Memory B cell (primary cell): ENCODE measurements around the gene UNC13C.

Experiments
- ATAC-seq: fragments of 150-1000 bp; cut with Tn5 transposase; 2 replicates; pipeline ENCODE4 v1.10.0; 2021; ENCODE audit warnings: low read depth, mild to moderate bottlenecking, moderate library complexity
- DNase-seq, 2 donors: peaks; one replicate each; pipeline ENCODE4 v3.0.0; 2022; ENCODE audit warnings: low spot score in 2 of 2
- H3K27ac Mint-ChIP-seq: one replicate; pipeline ENCODE4 v1.8.0; 2022; ENCODE audit warnings: mild to moderate bottlenecking, moderate library complexity, mixed read lengths
- H3K27me3 Mint-ChIP-seq: one replicate; pipeline ENCODE4 v1.8.0; 2022; ENCODE audit warnings: mixed read lengths
- H3K36me3 Mint-ChIP-seq: one replicate; pipeline ENCODE4 v1.8.0; 2022; ENCODE audit warnings: mild to moderate bottlenecking, mixed read lengths
- H3K4me1 Mint-ChIP-seq: one replicate; pipeline ENCODE4 v1.8.0; 2022; ENCODE audit warnings: mixed read lengths
- H3K4me3 Mint-ChIP-seq: one replicate; pipeline ENCODE4 v1.8.0; 2022; ENCODE audit warnings: mild to moderate bottlenecking, moderate library complexity, mixed read lengths
- H3K9me3 Mint-ChIP-seq: one replicate; pipeline ENCODE4 v1.8.0; 2022; ENCODE audit warnings: mixed read lengths

Gene UNC13C

DNA sequence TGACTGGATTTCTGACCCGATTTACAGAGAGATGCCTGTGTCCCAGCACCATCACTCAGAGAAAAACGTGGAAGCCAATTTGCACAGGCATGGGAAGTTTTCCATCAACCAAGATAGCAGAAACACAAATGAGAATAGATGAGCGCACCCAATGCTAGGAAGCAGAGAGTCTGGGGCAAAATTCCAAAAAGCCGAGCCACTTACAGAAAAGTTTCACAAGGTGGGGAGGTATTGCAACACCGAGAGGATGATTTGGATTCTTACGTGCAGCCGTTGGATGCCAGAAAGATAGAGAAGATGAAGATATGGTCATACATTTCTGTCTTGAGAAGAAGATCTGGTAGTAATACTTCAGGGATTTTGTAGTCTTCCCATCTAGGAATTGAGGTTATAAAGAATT, 57.4 kb downstream of the UNC13C start:
- no peak overlapping the region for H3K4me3 Mint-ChIP-seq

DNA sequence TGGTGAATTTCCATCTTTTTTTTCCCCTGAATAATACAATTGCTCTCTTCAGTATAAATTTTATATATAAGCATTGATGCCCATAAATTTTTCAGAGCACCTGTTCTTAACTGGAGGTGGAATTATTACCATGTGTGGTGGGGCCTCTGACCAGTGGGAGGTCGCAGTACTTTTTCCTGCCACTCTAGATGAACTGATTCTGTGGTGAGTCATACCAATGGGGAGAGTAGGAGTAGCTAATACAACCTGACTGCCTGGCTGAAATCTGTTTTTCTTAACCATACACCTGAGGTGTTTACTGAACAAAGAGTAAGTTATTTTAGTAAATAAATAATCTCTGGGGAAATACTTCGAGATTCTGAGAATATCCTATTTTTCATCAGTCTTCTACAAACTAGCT, 67.2 kb downstream of the UNC13C start:
- no peaks in the 10 kb centered on the region for H3K36me3 Mint-ChIP-seq
- DNase-seq = no peak
- no peaks in the 10 kb centered on the region for H3K4me1 Mint-ChIP-seq
- peaks cover 5% of the 10 kb centered on the region for H3K9me3 Mint-ChIP-seq
- no peak overlapping the region for H3K27ac Mint-ChIP-seq
- H3K4me3 Mint-ChIP-seq = no peak overlapping the region
- ATAC-seq = no peak
- H3K27me3 Mint-ChIP-seq = no peaks in the 10 kb centered on the region

More for the DNA sequence above, 57.4 kb downstream of the UNC13C start:
- Mint-ChIP-seq H3K27ac (no peak overlapping the region), H3K9me3 (peaks cover 3% of the 10 kb centered on the region), H3K27me3 (peaks cover 3% of the 10 kb centered on the region), H3K4me1 (no peaks in the 10 kb centered on the region), H3K36me3 (no peaks in the 10 kb centered on the region)
- DNase-seq = no peak
- ATAC-seq = no peak

GRCh38 chr15:54046093-54046492, 67.9 kb downstream of the UNC13C start:
- H3K9me3 Mint-ChIP-seq = peaks cover 5% of the 10 kb centered on the region
- ATAC-seq = no peak
- H3K4me1 Mint-ChIP-seq = no peaks in the 10 kb centered on the region
- no peaks in the 10 kb centered on the region for H3K27me3 Mint-ChIP-seq
- H3K27ac Mint-ChIP-seq = no peak overlapping the region
- DNase-seq = no peak
- no peak overlapping the region for H3K4me3 Mint-ChIP-seq
- H3K36me3 Mint-ChIP-seq = no peaks in the 10 kb centered on the region

DNA sequence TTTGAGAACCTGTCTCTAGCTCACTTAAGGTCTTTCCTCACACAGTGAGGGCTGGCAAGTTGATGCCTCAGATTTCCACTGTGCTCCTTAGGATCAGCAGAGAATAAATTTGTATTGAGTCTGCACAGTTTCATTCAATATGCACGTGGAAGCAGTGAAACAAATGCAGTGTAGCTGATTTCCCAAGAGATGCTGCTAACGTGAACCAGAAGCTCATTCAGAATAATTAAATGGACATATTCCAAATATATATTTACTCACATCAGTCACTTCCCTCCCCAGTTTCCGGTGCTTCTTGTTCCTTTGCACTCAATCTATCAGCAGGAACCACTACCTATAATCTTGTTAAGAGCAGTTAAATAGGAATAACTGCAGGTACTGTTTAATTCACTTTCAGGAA, 86.1 kb downstream of the UNC13C start:
- DNase-seq = no peak
- Mint-ChIP-seq H3K4me1 (no peaks in the 10 kb centered on the region), H3K36me3 (no peaks in the 10 kb centered on the region), H3K4me3 (no peak overlapping the region), H3K27ac (no peak overlapping the region), H3K27me3 (no peaks in the 10 kb centered on the region), H3K9me3 (peaks cover 10% of the 10 kb centered on the region)
- no peak for ATAC-seq

- Mint-ChIP-seq H3K4me1 (no peaks in the 10 kb centered on the region), H3K4me3 (no peak overlapping the region), H3K36me3 (no peaks in the 10 kb centered on the region), H3K27me3 (no peaks in the 10 kb centered on the region), H3K27ac (no peak overlapping the region), H3K9me3 (peaks cover 9% of the 10 kb centered on the region)
- no peak for ATAC-seq
- DNase-seq = no peak
These were observed 88.2 kb downstream of the UNC13C start for GRCh38 chr15:54066403-54066802.

GRCh38 chr15:54082836-54083492, 104.7 kb downstream of the UNC13C start:
- H3K4me3 Mint-ChIP-seq = no peak overlapping the region
- no peaks in the 10 kb centered on the region for H3K36me3 Mint-ChIP-seq
- no peaks in the 10 kb centered on the region for H3K9me3 Mint-ChIP-seq
- peaks cover 2% of the 10 kb centered on the region for H3K4me1 Mint-ChIP-seq
- H3K27me3 Mint-ChIP-seq = peaks cover 2% of the 10 kb centered on the region
- H3K27ac Mint-ChIP-seq = no peak overlapping the region
- no peak for ATAC-seq
- peak in 1 of 2 donors; percentile 4 for DNase-seq

DNA sequence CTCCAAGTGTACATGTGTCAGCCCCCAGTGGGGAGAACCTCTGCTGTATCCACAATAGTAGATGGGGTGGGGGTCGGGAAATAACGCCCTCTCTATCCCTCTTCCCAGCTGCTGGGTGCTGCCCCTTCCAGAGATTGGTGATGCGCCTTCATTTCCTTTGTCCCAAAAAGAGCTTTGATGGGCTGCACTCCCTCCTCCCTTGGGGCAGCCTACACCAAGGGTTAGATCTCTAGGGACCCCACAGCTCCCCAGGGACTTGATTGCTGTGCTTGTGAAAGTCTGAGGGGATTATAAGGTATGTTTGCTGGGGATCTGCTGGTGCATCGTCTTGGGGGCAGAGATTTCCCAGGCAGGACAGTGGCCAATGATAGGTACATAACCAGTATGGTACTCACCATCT, 105.3 kb downstream of the UNC13C start:
- Mint-ChIP-seq H3K27me3 (peaks cover 2% of the 10 kb centered on the region), H3K27ac (no peak overlapping the region), H3K9me3 (no peaks in the 10 kb centered on the region), H3K4me3 (no peak overlapping the region), H3K36me3 (no peaks in the 10 kb centered on the region), H3K4me1 (peaks cover 2% of the 10 kb centered on the region)
- ATAC-seq (no peak), DNase-seq (no peak)

DNA sequence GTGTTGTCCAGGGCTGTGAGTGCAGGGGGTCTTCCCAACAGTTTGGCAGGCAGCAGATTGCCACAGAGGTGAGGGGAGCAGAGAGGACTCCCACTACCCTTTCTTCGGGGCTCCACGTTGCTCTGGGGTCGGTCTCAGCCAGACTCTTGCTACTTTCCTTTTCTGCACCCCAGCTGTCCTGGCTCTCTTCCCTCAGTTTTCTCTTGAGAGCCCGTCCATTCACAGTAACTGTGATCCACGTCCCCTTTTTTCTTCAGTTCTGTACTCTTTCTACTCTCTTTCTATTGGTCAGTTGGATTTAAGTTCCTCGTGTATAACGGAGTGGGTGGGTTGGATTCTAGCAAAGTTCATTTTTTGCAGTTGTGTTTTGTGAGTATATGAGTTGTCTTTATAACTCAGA, 105.8 kb downstream of the UNC13C start:
- Mint-ChIP-seq H3K36me3 (no peaks in the 10 kb centered on the region), H3K4me3 (no peak overlapping the region), H3K9me3 (no peaks in the 10 kb centered on the region), H3K27ac (no peak overlapping the region), H3K4me1 (peaks cover 2% of the 10 kb centered on the region), H3K27me3 (peaks cover 2% of the 10 kb centered on the region)
- ATAC-seq (no peak), DNase-seq (no peak)

GRCh38 chr15:54088837-54089236, 110.6 kb downstream of the UNC13C start:
- no peak overlapping the region for H3K27ac Mint-ChIP-seq
- no peaks in the 10 kb centered on the region for H3K36me3 Mint-ChIP-seq
- no peaks in the 10 kb centered on the region for H3K9me3 Mint-ChIP-seq
- H3K27me3 Mint-ChIP-seq = peaks cover 2% of the 10 kb centered on the region
- DNase-seq = no peak
- H3K4me3 Mint-ChIP-seq = no peak overlapping the region
- no peak for ATAC-seq
- H3K4me1 Mint-ChIP-seq = peaks cover 2% of the 10 kb centered on the region

DNA sequence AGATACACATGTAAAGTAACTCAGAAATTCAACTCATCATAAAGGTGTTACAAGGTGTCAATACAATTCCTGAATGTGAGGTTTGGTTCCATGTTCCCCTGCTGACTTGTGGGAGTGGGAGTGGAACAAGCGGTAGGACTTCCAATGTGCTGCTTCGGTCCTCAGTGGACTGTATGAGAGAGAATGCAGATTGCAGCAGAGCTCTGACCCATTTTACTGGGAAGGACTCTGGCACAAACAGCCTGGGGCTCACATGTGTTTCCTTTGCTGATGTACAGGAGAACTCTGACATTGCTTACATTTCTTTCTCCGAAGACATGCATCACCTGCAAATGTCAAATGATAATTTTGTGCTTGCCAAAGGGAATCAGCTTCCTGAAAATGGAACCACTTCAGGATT, 111.5 kb downstream of the UNC13C start:
- no peak overlapping the region for H3K4me3 Mint-ChIP-seq
- H3K36me3 Mint-ChIP-seq = no peaks in the 10 kb centered on the region
- H3K27me3 Mint-ChIP-seq = no peaks in the 10 kb centered on the region
- H3K9me3 Mint-ChIP-seq = no peaks in the 10 kb centered on the region
- DNase-seq = no peak
- no peak overlapping the region for H3K27ac Mint-ChIP-seq
- ATAC-seq = no peak
- no peaks in the 10 kb centered on the region for H3K4me1 Mint-ChIP-seq

GRCh38 chr15:54091651-54092050, 113.4 kb downstream of the UNC13C start:
- Mint-ChIP-seq H3K27ac (no peak overlapping the region), H3K36me3 (no peaks in the 10 kb centered on the region), H3K4me3 (no peak overlapping the region), H3K27me3 (no peaks in the 10 kb centered on the region), H3K9me3 (no peaks in the 10 kb centered on the region), H3K4me1 (no peaks in the 10 kb centered on the region)
- no peak for ATAC-seq
- no peak for DNase-seq

DNA sequence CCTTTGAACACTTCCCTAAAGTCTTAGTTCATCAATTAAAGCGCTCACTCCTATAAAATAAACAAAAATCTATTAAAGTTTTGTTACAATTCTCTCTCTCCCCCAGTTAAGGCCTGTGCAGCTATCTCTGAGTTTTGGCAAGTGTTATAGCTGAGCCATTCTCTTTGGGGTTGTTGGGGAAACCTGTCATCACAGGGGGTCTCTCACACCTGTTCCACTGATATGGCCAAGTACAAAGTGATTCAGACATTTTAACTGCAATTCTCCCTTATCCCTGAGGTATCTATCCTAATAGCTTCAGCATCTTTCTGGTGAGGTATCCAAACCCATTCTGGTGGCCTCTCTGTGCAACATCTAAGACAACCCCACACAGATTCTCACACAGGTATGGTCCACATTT, 116.4 kb downstream of the UNC13C start:
- Mint-ChIP-seq H3K4me1 (no peaks in the 10 kb centered on the region), H3K9me3 (no peaks in the 10 kb centered on the region)
- ATAC-seq = no peak

GRCh38 chr15:54097019-54097418, 118.8 kb downstream of the UNC13C start:
- ATAC-seq = no peak
- H3K4me3 Mint-ChIP-seq = no peak overlapping the region
- no peak overlapping the region for H3K27ac Mint-ChIP-seq
- H3K9me3 Mint-ChIP-seq = no peaks in the 10 kb centered on the region
- no peaks in the 10 kb centered on the region for H3K27me3 Mint-ChIP-seq
- no peak for DNase-seq
- no peaks in the 10 kb centered on the region for H3K4me1 Mint-ChIP-seq
- H3K36me3 Mint-ChIP-seq = no peaks in the 10 kb centered on the region

More for the DNA sequence above, 116.4 kb downstream of the UNC13C start:
- Mint-ChIP-seq H3K4me3 (no peak overlapping the region), H3K36me3 (no peaks in the 10 kb centered on the region), H3K27me3 (no peaks in the 10 kb centered on the region), H3K27ac (no peak overlapping the region)
- DNase-seq = no peak

GRCh38 chr15:54099010-54099409, 120.8 kb downstream of the UNC13C start:
- no peaks in the 10 kb centered on the region for H3K36me3 Mint-ChIP-seq
- DNase-seq = no peak
- H3K4me1 Mint-ChIP-seq = peaks cover 2% of the 10 kb centered on the region
- H3K27me3 Mint-ChIP-seq = no peaks in the 10 kb centered on the region
- no peak overlapping the region for H3K27ac Mint-ChIP-seq
- no peaks in the 10 kb centered on the region for H3K9me3 Mint-ChIP-seq
- ATAC-seq = no peak
- H3K4me3 Mint-ChIP-seq = no peak overlapping the region

- ATAC-seq = no peak
- Mint-ChIP-seq H3K27me3 (no peaks in the 10 kb centered on the region), H3K36me3 (no peaks in the 10 kb centered on the region), H3K4me1 (peaks cover 2% of the 10 kb centered on the region), H3K4me3 (no peak overlapping the region), H3K27ac (no peak overlapping the region), H3K9me3 (no peaks in the 10 kb centered on the region)
- DNase-seq = no peak
These were observed 123.5 kb downstream of the UNC13C start for GRCh38 chr15:54101664-54102270.
